HEK293 (cell line): ENCODE measurements around the gene CTBP2.

ENCODE experiments used
- CTCF ChIA-PET: fragments of 350-600 bp; formaldehyde crosslinking; extraction: SDS; loops from one replicate; lab custom pipeline; 2021; ENCODE audit warnings: antibody characterized with exemption; lab: Yijun Ruan, JAX
- POLR2A ChIA-PET: fragments of 300-600 bp; formaldehyde crosslinking; extraction: SDS; loops from one replicate; lab custom pipeline; 2020; ENCODE audit warnings: antibody characterized with exemption, inconsistent platforms; lab: Yijun Ruan, JAX
- H3K27ac ChIP-seq: fragments of 200-500 bp; sonication (Bioruptor generic); 2 replicates; pipeline ENCODE4 v1.5.1; 2014; ENCODE audit warnings: low read depth, low read length, control low read depth, inconsistent platforms; ENCODE audit errors: extremely low read depth
- H3K36me3 ChIP-seq, 2 experiments: fragments of 200-500 bp in 1 of 2; sonication (Bioruptor generic) in 1 of 2; 1 replicate in 1 of 2; 2 replicates in 1 of 2; pipeline ENCODE4 v1.5.1; 2014 to 2017; ENCODE audit warnings: inconsistent platforms in 2 of 2, low read length in 2 of 2; ENCODE audit not compliant: control insufficient read depth in 2 of 2, insufficient read depth in 1 of 2
- H3K4me1 ChIP-seq: fragments of 200-500 bp; sonication (Bioruptor generic); 2 replicates; pipeline ENCODE4 v1.5.1; 2014; ENCODE audit warnings: mild to moderate bottlenecking, low read length, inconsistent platforms; ENCODE audit not compliant: control insufficient read depth, insufficient read depth
- H3K4me3 ChIP-seq: 2 replicates; pipeline ENCODE4 v1.5.1; 2011; ENCODE audit warnings: low read depth, mild to moderate bottlenecking, control low read depth, low read length, moderate library complexity
- H3K9me3 ChIP-seq: fragments of 200-500 bp; sonication (Bioruptor generic); 2 replicates; pipeline ENCODE4 v1.5.1; 2014; ENCODE audit warnings: low read depth, low read length, inconsistent platforms; ENCODE audit not compliant: control insufficient read depth, insufficient read depth
- GLIS2 ChIP-seq: fragments of 450-650 bp; formaldehyde crosslinking; IDR thresholded peaks from 2 replicates; pipeline ENCODE4 v1.5.1; 2016; ENCODE audit warnings: missing biosample characterization, missing genetic modification characterization
- SP3 ChIP-seq: fragments of 450-650 bp; formaldehyde crosslinking; IDR thresholded peaks from 2 replicates; pipeline ENCODE4 v1.5.1; 2016; ENCODE audit warnings: missing biosample characterization, missing genetic modification characterization
- WT1 ChIP-seq: fragments of 450-650 bp; formaldehyde crosslinking; IDR thresholded peaks from 2 replicates; pipeline ENCODE4 v1.5.1; 2016; ENCODE audit warnings: missing biosample characterization, missing genetic modification characterization
- YY2 ChIP-seq: fragments of 450-650 bp; formaldehyde crosslinking; IDR thresholded peaks from 2 replicates; pipeline ENCODE4 v1.5.1; 2016; ENCODE audit warnings: missing biosample characterization, missing genetic modification characterization
- ZBTB17 ChIP-seq: fragments of 450-650 bp; formaldehyde crosslinking; IDR thresholded peaks from 2 replicates; pipeline ENCODE4 v1.5.1; 2016; ENCODE audit warnings: missing biosample characterization, missing genetic modification characterization
- ZBTB8A ChIP-seq: fragments of 450-650 bp; formaldehyde crosslinking; IDR thresholded peaks from 2 replicates; pipeline ENCODE4 v1.5.1; 2016; ENCODE audit warnings: missing biosample characterization, missing genetic modification characterization
- ZFP3 ChIP-seq: fragments of 450-650 bp; formaldehyde crosslinking; IDR thresholded peaks from 2 replicates; pipeline ENCODE4 v1.5.1; 2016; ENCODE audit warnings: low read depth, missing biosample characterization, missing genetic modification characterization
- ZNF530 ChIP-seq: fragments of 450-650 bp; formaldehyde crosslinking; IDR thresholded peaks from 2 replicates; pipeline ENCODE4 v1.5.1; 2016; ENCODE audit warnings: low read depth, missing biosample characterization, missing genetic modification characterization
- ZNF549 ChIP-seq: fragments of 450-650 bp; IDR thresholded peaks from 2 replicates; pipeline ENCODE4 v1.5.1; 2018; ENCODE audit warnings: missing biosample characterization, missing genetic modification characterization, mild to moderate bottlenecking, inconsistent platforms, moderate library complexity
- ZNF555 ChIP-seq: fragments of 450-650 bp; formaldehyde crosslinking; conservative IDR thresholded peaks from 2 replicates; pipeline ENCODE4 v1.5.1; 2017; ENCODE audit warnings: missing biosample characterization, mild to moderate bottlenecking, missing genetic modification characterization, inconsistent platforms
- ZNF792 ChIP-seq: fragments of 450-650 bp; formaldehyde crosslinking; IDR thresholded peaks from 2 replicates; pipeline ENCODE4 v1.5.1; 2016; ENCODE audit warnings: missing biosample characterization, missing genetic modification characterization
- TF ChIP-seq, protein P1 (sequence below): fragments of 450-650 bp; formaldehyde crosslinking; IDR thresholded peaks from 2 replicates; pipeline ENCODE4 v1.5.1; 2016; ENCODE audit warnings: missing biosample characterization, missing genetic modification characterization, low read depth
- TF ChIP-seq, protein P2 (sequence below): fragments of 450-650 bp; formaldehyde crosslinking; IDR thresholded peaks from 2 replicates; pipeline ENCODE4 v1.5.1; 2016; ENCODE audit warnings: missing biosample characterization, missing genetic modification characterization, borderline replicate concordance
- TF ChIP-seq, protein P3 (sequence below): fragments of 450-650 bp; formaldehyde crosslinking; IDR thresholded peaks from 2 replicates; pipeline ENCODE4 v1.5.1; 2016; ENCODE audit warnings: missing biosample characterization, missing genetic modification characterization
- TF ChIP-seq, protein P4 (sequence below): fragments of 450-650 bp; formaldehyde crosslinking; IDR thresholded peaks from 2 replicates; pipeline ENCODE4 v1.5.1; 2016; ENCODE audit warnings: missing biosample characterization, missing genetic modification characterization

CTBP2 gene

DNA sequence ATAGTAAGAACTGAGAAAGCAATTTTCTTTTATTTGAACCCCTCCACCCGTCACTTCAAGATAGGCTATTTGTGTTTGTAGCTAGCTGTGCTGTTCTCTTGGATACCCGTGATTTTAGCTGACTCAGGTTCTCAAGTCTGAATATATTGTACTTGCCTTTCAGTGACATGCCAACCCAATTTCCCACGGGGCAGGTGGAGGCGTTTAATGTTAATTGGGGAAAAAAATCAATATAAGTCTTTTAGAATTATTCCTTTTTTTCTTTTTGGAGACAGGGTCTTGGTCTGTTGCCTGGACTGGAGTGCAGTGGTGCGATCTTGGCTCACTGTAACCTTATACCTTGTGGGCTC lies 182.0 kb downstream of the CTBP2 start (continued):
- TF ChIP-seq ZNF549 (tag by site-specific recombination) (no peak), ZBTB17 (tag by site-specific recombination) (no peak), YY2 (no peak), ZFP3 (no peak)

DNA sequence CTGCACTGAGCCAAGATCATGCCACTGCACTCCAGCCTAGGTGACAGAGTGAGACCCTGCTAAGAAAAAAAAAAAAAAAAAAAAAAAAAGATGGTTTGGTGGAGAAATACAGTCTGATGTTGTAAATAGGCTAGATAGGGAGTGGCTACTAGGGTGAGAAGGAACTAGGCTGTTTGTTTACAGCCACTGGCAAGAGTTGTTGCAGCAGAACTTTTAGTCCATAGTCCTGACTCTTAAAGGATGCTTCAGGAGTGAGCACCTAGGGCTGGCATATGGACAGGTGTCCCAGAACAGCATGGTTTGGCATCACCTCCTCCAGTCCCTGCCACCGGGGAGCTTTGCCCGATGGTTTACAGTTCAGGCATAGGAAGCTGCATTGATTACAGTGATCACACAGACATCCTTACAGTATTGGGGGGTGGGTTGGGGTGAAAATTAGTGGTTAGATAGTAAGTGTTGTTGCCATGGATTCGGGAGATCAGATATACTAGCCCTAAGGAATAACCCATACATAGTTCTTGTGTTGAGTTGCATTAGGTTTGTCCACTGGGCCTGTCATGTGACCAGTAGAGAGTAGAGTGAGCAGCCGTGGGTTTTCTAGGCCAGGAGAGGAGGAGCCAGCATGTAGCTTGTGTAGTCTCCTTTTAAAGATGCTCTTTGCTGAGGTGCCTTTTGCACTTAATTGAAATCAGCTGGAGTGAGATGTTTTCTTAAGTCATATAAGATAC lies 182.6 kb downstream of the CTBP2 start:
- CTCF ChIA-PET: interaction anchor here (0.6 to 1.5 kb wide), 2 partner anchors 15 to 158 kb away, joined by 4 to 5 read pairs; no protein-coding TSS in a partner anchor
- H3K4me3 ChIP-seq: no peak overlapping the region

More for the DNA sequence above, 182.6 kb downstream of the CTBP2 start:
- peaks cover 42 to 43% of the 10 kb centered on the region in 2 experiments for H3K36me3 ChIP-seq
- H3K27ac ChIP-seq: no peak overlapping the region
- TF ChIP-seq ZBTB8A (tag by site-specific recombination): no peak
- TF ChIP-seq SP3 (tag by site-specific recombination): no peak
- no peak for TF ChIP-seq WT1 (tag by site-specific recombination)
- TF ChIP-seq, protein P1, sequence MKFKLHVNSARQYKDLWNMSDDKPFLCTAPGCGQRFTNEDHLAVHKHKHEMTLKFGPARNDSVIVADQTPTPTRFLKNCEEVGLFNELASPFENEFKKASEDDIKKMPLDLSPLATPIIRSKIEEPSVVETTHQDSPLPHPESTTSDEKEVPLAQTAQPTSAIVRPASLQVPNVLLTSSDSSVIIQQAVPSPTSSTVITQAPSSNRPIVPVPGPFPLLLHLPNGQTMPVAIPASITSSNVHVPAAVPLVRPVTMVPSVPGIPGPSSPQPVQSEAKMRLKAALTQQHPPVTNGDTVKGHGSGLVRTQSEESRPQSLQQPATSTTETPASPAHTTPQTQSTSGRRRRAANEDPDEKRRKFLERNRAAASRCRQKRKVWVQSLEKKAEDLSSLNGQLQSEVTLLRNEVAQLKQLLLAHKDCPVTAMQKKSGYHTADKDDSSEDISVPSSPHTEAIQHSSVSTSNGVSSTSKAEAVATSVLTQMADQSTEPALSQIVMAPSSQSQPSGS (tag by site-specific recombination): no peak
- no peak for TF ChIP-seq ZNF792
- TF ChIP-seq, protein P2, sequence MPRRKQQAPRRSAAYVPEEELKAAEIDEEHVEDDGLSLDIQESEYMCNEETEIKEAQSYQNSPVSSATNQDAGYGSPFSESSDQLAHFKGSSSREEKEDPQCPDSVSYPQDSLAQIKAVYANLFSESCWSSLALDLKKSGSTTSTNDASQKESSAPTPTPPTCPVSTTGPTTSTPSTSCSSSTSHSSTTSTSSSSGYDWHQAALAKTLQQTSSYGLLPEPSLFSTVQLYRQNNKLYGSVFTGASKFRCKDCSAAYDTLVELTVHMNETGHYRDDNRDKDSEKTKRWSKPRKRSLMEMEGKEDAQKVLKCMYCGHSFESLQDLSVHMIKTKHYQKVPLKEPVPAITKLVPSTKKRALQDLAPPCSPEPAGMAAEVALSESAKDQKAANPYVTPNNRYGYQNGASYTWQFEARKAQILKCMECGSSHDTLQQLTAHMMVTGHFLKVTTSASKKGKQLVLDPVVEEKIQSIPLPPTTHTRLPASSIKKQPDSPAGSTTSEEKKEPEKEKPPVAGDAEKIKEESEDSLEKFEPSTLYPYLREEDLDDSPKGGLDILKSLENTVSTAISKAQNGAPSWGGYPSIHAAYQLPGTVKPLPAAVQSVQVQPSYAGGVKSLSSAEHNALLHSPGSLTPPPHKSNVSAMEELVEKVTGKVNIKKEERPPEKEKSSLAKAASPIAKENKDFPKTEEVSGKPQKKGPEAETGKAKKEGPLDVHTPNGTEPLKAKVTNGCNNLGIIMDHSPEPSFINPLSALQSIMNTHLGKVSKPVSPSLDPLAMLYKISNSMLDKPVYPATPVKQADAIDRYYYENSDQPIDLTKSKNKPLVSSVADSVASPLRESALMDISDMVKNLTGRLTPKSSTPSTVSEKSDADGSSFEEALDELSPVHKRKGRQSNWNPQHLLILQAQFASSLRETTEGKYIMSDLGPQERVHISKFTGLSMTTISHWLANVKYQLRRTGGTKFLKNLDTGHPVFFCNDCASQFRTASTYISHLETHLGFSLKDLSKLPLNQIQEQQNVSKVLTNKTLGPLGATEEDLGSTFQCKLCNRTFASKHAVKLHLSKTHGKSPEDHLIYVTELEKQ (tag by site-specific recombination): no peak
- TF ChIP-seq ZNF555: no peak
- TF ChIP-seq, protein P3, sequence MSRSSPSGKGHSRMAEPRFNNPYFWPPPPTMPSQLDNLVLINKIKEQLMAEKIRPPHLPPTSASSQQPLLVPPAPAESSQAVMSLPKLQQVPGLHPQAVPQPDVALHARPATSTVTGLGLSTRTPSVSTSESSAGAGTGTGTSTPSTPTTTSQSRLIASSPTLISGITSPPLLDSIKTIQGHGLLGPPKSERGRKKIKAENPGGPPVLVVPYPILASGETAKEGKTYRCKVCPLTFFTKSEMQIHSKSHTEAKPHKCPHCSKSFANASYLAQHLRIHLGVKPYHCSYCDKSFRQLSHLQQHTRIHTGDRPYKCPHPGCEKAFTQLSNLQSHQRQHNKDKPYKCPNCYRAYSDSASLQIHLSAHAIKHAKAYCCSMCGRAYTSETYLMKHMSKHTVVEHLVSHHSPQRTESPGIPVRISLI: peak; percentile 32; the same call in 1 of the 2 replicates
- TF ChIP-seq, protein P4, sequence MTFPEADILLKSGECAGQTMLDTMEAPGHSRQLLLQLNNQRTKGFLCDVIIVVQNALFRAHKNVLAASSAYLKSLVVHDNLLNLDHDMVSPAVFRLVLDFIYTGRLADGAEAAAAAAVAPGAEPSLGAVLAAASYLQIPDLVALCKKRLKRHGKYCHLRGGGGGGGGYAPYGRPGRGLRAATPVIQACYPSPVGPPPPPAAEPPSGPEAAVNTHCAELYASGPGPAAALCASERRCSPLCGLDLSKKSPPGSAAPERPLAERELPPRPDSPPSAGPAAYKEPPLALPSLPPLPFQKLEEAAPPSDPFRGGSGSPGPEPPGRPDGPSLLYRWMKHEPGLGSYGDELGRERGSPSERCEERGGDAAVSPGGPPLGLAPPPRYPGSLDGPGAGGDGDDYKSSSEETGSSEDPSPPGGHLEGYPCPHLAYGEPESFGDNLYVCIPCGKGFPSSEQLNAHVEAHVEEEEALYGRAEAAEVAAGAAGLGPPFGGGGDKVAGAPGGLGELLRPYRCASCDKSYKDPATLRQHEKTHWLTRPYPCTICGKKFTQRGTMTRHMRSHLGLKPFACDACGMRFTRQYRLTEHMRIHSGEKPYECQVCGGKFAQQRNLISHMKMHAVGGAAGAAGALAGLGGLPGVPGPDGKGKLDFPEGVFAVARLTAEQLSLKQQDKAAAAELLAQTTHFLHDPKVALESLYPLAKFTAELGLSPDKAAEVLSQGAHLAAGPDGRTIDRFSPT (tag by site-specific recombination): no peak
- TF ChIP-seq GLIS2 (tag by site-specific recombination): no peak
- 0 out of 2 replicates have a peak, but pooled peaks have one; percentile 14 for TF ChIP-seq ZBTB17 (tag by site-specific recombination)
- no peak for TF ChIP-seq ZNF530 (tag by site-specific recombination)
- H3K4me1 ChIP-seq: peaks cover 8% of the 10 kb centered on the region; the same call in 1 of the 2 replicates
- POLR2A ChIA-PET: no interaction called here
- no peaks in the 10 kb centered on the region for H3K9me3 ChIP-seq
